Progenitor cell of endocrine pancreas (in vitro differentiated cells): Measurements from ENCODE around the gene SSTR3. TPM values are rescaled to one million over a fixed set of nuclear protein-coding genes. Genes with fewer than 3 reads are reported as not detected.

Experiments
- DNase-seq: peaks from one replicate; pipeline ENCODE4 v3.0.0; 2021; ENCODE audit warnings: low spot score; ENCODE audit not compliant: unreplicated experiment
- H3K27ac Mint-ChIP-seq: 2 replicates; pipeline ENCODE4 v1.8.0; 2021; ENCODE audit warnings: mild to moderate bottlenecking, moderate library complexity, mixed read lengths
- H3K27me3 Mint-ChIP-seq: 2 replicates; pipeline ENCODE4 v1.8.0; 2021; ENCODE audit warnings: mixed read lengths
- H3K36me3 Mint-ChIP-seq: 2 replicates; pipeline ENCODE4 v1.8.0; 2022; ENCODE audit warnings: mixed read lengths; ENCODE audit not compliant: insufficient read depth
- H3K4me1 Mint-ChIP-seq: 2 replicates; pipeline ENCODE4 v1.8.0; 2021; ENCODE audit warnings: low read depth, mixed read lengths
- H3K4me3 Mint-ChIP-seq: 2 replicates; pipeline ENCODE4 v1.8.0; 2021; ENCODE audit warnings: low read depth, mild to moderate bottlenecking, moderate library complexity, mixed read lengths
- H3K9me3 Mint-ChIP-seq: 2 replicates; pipeline ENCODE4 v1.8.0; 2021; ENCODE audit warnings: low read depth, mixed read lengths
- CTCF ChIP-seq: fragments of 200-600 bp; sonication (generic); IDR thresholded peaks from one replicate; pipeline ENCODE4 v1.5.0; 2021; ENCODE audit warnings: antibody characterized with exemption, mild to moderate bottlenecking; ENCODE audit not compliant: unreplicated experiment
- total RNA-seq: library from RNA; stranded (reverse); gene quantifications from 2 replicates; pipeline ENCODE4 v1.2.1, GENCODE V29; 2021

Gene SSTR3
- total RNA-seq, 1 donor from 2014 or later: 1.9 TPM

GRCh38 chr22:37241351-37242142 is 29.3 kb upstream of the SSTR3 start:
- peaks cover 3% of the 10 kb centered on the region for H3K4me1 Mint-ChIP-seq
- no peak for DNase-seq
- peaks cover 16% of the 10 kb centered on the region for H3K27me3 Mint-ChIP-seq
- no peaks in the 10 kb centered on the region for H3K9me3 Mint-ChIP-seq
- H3K27ac Mint-ChIP-seq: no peak overlapping the region
- H3K4me3 Mint-ChIP-seq: no peak overlapping the region
- H3K36me3 Mint-ChIP-seq: no peaks in the 10 kb centered on the region
- TF ChIP-seq CTCF: no peak

- Mint-ChIP-seq H3K9me3 (no peaks in the 10 kb centered on the region), H3K4me1 (peaks cover 3% of the 10 kb centered on the region), H3K36me3 (no peaks in the 10 kb centered on the region), H3K27me3 (peaks cover 19% of the 10 kb centered on the region), H3K4me3 (no peak overlapping the region), H3K27ac (no peak overlapping the region)
- TF ChIP-seq CTCF: no peak
- DNase-seq: no peak
Observed at GRCh38 chr22:37240941-37241320, 28.7 kb upstream of the SSTR3 start.

GRCh38 chr22:37240240-37240940 is 28.1 kb upstream of the SSTR3 start:
- peaks cover 3% of the 10 kb centered on the region for H3K4me1 Mint-ChIP-seq
- no peak for DNase-seq

GRCh38 chr22:37239336-37240239 is 27.3 kb upstream of the SSTR3 start:
- Mint-ChIP-seq H3K36me3 (no peaks in the 10 kb centered on the region), H3K27me3 (peaks cover 24% of the 10 kb centered on the region), H3K27ac (no peak overlapping the region), H3K9me3 (no peaks in the 10 kb centered on the region), H3K4me1 (peaks cover 3% of the 10 kb centered on the region), H3K4me3 (no peak overlapping the region)
- no peak for DNase-seq
- TF ChIP-seq CTCF: no peak

More at GRCh38 chr22:37240240-37240940, 28.1 kb upstream of the SSTR3 start:
- no peak for TF ChIP-seq CTCF
- no peaks in the 10 kb centered on the region for H3K36me3 Mint-ChIP-seq
- H3K27ac Mint-ChIP-seq: no peak overlapping the region
- H3K27me3 Mint-ChIP-seq: peaks cover 19% of the 10 kb centered on the region
- H3K4me3 Mint-ChIP-seq: no peak overlapping the region
- no peaks in the 10 kb centered on the region for H3K9me3 Mint-ChIP-seq
